ENCODE results near the gene SMTN.

DNA sequence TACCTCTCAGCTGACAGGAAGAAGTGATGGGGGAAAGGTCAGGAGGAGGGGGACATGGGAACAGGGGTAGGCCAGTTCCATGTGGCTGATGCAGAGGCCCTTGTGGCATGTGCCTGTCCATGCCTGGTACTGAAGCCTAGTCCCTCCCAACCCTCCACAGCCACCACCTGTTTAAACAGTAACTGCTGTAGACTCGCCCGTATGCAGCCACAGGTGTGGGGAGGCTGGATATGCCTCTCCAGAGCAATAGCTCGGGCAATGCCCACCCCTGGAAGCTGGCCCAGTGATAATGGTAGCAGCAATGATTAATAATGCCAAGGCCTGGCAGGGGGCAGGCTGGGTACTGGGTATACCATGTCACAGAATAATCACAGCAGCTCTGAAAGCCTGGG lies 2.3 kb downstream of the SMTN start:
- TF ChIP-seq, protein P1, sequence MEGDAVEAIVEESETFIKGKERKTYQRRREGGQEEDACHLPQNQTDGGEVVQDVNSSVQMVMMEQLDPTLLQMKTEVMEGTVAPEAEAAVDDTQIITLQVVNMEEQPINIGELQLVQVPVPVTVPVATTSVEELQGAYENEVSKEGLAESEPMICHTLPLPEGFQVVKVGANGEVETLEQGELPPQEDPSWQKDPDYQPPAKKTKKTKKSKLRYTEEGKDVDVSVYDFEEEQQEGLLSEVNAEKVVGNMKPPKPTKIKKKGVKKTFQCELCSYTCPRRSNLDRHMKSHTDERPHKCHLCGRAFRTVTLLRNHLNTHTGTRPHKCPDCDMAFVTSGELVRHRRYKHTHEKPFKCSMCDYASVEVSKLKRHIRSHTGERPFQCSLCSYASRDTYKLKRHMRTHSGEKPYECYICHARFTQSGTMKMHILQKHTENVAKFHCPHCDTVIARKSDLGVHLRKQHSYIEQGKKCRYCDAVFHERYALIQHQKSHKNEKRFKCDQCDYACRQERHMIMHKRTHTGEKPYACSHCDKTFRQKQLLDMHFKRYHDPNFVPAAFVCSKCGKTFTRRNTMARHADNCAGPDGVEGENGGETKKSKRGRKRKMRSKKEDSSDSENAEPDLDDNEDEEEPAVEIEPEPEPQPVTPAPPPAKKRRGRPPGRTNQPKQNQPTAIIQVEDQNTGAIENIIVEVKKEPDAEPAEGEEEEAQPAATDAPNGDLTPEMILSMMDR (IDR thresholded peaks at IDR 0.05), result no peak
- TF ChIP-seq POLR2A (IDR thresholded peaks at IDR 0.05), result no peak

Measured in testis (tissue), 2 donors.